ENCODE data around the gene CNP.

DNA sequence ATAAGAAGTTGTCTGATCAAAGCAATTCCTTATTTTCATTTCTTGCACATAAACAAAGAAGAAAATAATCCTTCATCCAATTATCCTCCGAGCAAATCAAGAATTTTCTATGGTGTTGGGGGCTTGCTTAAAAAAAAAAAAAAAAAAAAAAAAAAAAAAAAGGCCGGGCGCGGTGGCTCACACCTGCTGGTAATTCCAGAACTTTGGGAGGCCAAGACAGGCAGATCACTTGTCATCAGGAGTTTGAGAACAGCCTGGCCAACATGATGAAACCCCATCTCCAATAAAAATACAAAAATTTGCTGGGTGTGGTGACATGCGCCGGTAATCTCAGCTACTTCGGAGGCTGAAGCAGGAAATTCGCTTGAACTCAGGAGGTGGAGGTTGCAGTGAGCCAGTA is 19.3 kb downstream of the CNP start:
- TF ChIP-seq, protein P1, sequence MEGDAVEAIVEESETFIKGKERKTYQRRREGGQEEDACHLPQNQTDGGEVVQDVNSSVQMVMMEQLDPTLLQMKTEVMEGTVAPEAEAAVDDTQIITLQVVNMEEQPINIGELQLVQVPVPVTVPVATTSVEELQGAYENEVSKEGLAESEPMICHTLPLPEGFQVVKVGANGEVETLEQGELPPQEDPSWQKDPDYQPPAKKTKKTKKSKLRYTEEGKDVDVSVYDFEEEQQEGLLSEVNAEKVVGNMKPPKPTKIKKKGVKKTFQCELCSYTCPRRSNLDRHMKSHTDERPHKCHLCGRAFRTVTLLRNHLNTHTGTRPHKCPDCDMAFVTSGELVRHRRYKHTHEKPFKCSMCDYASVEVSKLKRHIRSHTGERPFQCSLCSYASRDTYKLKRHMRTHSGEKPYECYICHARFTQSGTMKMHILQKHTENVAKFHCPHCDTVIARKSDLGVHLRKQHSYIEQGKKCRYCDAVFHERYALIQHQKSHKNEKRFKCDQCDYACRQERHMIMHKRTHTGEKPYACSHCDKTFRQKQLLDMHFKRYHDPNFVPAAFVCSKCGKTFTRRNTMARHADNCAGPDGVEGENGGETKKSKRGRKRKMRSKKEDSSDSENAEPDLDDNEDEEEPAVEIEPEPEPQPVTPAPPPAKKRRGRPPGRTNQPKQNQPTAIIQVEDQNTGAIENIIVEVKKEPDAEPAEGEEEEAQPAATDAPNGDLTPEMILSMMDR (IDR thresholded peaks at IDR 0.05) = no peak
- TF ChIP-seq POLR2A (IDR thresholded peaks at IDR 0.05) = no peak

Measured in thyroid gland (tissue), 4 donors.